Gastroesophageal sphincter (tissue), 3 donors: ENCODE measurements around the gene OGG1.

Experiments
- CTCF ChIP-seq, 4 experiments: fragments of 200-600 bp in 2 of 4; fragments of 450-650 bp in 2 of 4; sonication (generic) in 1 of 4; IDR thresholded peaks; one replicate each; pipeline ENCODE4 v1.5.1; 2017 to 2019; ENCODE audit warnings: antibody characterized with exemption in 4 of 4, mild to moderate bottlenecking in 2 of 4, moderate library complexity in 2 of 4
- POLR2A ChIP-seq, 2 donors: fragments of 450-650 bp; IDR thresholded peaks; one replicate each; pipeline ENCODE4 v1.6.1; 2017; ENCODE audit warnings: antibody characterized with exemption in 2 of 2, mild to moderate bottlenecking in 2 of 2, moderate library complexity in 1 of 2
- POLR2AphosphoS5 ChIP-seq: sonication (generic); formaldehyde crosslinking; IDR thresholded peaks from one replicate; pipeline ENCODE4 v1.6.1; 2017; ENCODE audit warnings: antibody characterized with exemption

- TF ChIP-seq CTCF (IDR thresholded peaks at IDR 0.05) (no peak), POLR2AphosphoS5 (no peak), POLR2A (IDR thresholded peaks at IDR 0.05) (no peak)
These were observed 28.1 kb upstream of the OGG1 start for GRCh38 chr3:9721700-9722060.
